GM19043 (cell line): ENCODE measurements around the gene MFAP2.

ENCODE experiments used
- ATAC-seq: cut with Tn5 transposase; IDR thresholded peaks from one replicate; pipeline ENCODE4 v1.9.1; 2021; ENCODE audit warnings: low read depth; ENCODE audit not compliant: unreplicated experiment

Gene MFAP2

GRCh38 chr1:17008208-17008855, 27.9 kb upstream of the MFAP2 start:
- ATAC-seq = no peak

DNA sequence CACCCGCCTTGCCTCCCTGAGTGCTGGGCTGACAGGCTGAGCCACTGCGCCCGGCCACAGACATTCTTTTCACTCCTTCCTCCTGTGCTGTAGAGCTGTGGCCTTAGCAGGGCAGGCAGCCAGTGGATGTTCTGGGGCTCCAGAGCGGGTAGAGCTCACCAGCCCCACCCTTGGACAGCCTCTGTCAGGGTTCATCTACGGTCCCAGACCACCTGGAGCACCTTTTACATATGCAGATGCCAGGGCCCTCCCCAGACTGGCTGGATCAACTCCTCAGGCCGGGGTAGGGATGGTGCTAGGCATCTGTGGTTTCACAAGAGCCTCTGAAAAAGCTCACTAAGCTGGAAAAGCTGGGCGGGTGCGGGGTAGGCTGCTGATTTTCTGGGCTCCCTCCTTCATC, 26.7 kb upstream of the MFAP2 start:
- ATAC-seq = no peak

- no peak for ATAC-seq
Measured at GRCh38 chr1:17005365-17005740, 24.9 kb upstream of the MFAP2 start.

GRCh38 chr1:17004466-17005364, 24.3 kb upstream of the MFAP2 start:
- ATAC-seq = no peak

GRCh38 chr1:17002524-17002902, 22.1 kb upstream of the MFAP2 start:
- no peak for ATAC-seq

GRCh38 chr1:17001760-17002523, 21.5 kb upstream of the MFAP2 start:
- no peak for ATAC-seq

DNA sequence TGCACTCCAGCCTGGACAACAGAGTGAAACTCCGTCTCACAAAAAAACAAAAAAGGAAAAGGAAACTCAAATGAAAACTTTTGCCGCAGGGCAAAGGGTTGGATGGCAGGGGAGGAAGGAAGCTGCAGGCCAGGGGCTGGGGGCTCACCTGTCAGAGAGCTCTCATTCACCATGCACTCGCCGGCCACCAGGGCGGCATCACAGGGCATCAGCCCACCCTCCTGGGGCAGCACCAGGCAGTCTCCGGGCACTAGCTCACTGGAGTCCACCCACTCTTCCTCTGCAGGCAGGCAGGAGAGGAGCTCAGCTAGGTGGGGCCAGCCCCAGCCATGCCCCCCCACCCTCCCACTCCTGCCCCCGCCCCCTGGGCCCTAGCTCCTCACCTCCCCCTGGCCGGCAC, 19.4 kb upstream of the MFAP2 start:
- no peak for ATAC-seq

DNA sequence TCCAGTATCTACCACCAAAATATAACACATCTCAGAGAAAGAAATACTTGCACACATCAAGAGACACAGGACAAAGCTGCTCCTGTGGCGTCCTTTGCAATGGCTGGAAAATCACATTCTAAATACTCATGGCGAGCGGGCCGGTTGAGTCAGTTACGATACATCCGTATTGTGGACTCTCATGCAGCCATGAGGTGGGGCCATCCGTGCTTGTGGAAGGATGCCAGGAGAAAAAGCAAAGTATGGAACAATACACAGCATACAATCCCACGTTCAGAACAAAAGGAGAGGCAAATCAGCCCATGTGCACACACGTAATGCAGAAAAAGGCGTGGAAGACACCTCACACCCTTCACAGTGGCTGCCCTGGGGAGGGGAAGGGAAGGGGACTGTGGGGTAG, 18.2 kb upstream of the MFAP2 start:
- ATAC-seq = no peak

DNA sequence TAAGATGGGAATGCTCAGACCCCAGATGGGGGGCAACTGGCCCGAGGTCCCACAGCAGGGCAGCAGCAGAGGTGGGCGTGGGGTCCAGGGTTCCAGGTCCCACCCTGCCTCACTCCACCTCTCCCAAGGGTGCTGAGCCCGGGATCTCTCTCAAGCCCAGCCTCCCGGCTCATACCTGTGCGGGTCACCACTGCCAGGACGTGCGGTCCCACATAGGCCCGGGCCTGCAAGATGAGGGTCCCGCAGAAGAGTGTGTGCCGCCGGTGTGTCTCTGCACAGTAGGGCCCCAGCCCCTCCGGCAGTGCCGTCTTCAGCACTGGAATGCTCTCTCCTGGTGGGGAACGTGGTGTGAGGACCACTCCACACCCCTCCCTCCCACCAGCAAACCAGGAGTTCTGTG, 16.4 kb upstream of the MFAP2 start:
- no peak for ATAC-seq

DNA sequence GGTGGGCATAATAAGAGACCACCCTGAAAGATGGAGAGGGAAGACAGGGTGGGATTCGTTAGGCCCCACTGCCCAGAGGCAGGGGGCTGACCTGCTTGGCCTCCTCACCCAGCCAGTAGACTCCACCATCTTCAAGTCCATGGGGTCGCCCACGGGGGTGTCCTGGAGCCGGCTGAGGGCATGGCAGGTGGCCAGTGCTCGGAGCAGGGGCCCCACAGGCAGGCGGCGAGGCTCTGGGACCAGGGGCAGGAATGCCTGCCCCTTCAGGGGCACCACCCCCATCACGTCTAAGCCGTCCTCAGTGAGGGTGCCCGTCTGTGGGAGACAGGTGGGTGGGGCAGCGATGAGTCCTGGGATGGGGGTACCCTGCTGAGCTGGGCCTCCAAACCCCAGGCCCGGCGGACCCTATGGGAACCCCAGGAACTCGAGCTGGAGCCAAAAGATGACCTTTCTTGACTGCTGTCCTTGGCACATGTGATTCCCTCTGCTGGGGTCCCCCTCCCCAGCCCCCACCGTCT, 13.2 kb upstream of the MFAP2 start:
- no peak for ATAC-seq

DNA sequence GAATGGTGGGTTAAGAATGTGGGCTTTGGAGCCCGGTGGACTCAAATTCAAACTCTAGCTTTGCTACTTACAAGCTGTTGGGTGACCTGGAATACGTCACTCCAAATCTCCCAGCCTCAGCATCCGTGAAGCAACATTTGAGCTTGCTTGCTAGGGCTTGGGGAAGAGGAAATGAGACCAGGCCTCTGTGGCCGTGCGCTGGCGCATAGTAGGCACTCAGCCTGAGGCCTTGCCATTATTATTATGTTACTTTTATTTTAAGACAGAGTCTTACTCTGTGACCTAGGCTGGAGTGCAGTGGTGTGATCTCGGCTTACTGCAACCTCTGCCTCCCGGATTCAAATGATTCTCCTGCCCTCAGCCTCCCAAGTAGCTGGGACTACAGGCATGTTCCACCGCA, 12.3 kb upstream of the MFAP2 start:
- no peak for ATAC-seq

DNA sequence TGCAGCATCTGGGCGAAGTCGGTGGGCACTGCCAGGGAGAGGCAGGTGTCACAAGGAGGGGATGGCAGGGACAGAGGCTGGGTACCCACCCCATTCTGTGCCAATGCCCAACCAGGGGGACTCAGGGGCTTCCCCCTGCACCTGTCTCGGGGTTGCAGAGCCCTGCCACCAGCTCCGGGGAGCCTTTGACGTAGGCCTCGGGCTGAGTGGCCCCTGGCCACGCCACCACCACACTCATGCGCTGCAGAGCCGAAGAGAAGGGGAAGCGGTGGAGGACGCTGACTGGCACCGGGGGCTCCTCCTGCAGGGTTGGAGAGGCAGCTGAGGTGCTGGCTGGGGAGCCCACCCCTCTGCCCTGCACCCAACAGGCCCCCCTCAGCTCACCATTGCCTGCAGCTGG, 11.7 kb upstream of the MFAP2 start:
- no peak for ATAC-seq

DNA sequence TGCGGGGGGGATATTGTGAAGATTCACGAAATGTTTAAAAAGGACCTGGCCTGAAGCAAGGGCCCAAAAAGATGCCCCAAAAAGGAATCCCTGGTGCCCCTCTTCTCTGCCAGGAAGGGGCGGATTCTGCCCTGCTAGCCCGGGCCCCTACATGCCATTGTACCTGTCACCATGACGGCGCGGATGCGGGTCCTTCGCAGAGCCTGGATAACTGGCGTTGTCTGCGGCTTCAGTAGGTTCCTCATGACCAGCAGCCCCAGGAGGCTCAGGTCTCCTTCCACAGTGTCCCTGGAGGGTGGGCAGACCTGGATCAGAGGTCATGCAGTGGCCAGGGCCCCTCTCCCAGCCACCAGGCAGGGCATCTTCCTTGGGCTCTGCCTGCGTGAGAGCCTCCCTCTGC, 11.2 kb upstream of the MFAP2 start:
- ATAC-seq = no peak

GRCh38 chr1:16989676-16990391, 9.4 kb upstream of the MFAP2 start:
- no peak for ATAC-seq

- ATAC-seq = no peak
Measured at GRCh38 chr1:16988210-16988609, 7.8 kb upstream of the MFAP2 start.

DNA sequence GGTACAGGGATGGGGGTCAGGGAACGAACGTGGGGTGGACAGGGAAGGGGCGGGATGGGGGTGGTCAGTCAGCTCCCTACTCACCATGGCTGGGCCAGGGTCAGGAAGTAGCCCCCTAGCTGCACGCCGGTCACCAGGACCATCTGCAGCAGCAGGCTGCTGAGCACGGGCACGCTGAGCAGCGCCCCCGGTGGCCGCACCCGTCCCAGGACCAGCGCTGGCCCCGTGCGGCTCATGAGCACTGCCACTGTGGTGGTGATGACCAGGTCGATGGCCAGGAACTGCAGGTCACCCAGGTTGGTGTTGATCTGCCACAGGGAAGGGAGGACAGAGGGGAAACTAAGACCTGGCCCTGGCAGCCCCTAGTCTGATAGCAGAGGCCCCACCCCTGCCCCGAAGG, 6.5 kb upstream of the MFAP2 start:
- ATAC-seq = no peak

- ATAC-seq = no peak
Measured at GRCh38 chr1:16986560-16986959, 6.1 kb upstream of the MFAP2 start.

GRCh38 chr1:16986113-16986512, 5.7 kb upstream of the MFAP2 start:
- no peak for ATAC-seq

- no peak for ATAC-seq
Measured at GRCh38 chr1:16984717-16985116, 4.3 kb upstream of the MFAP2 start.

- no peak for ATAC-seq
Measured at GRCh38 chr1:16983649-16984048, 3.2 kb upstream of the MFAP2 start.

DNA sequence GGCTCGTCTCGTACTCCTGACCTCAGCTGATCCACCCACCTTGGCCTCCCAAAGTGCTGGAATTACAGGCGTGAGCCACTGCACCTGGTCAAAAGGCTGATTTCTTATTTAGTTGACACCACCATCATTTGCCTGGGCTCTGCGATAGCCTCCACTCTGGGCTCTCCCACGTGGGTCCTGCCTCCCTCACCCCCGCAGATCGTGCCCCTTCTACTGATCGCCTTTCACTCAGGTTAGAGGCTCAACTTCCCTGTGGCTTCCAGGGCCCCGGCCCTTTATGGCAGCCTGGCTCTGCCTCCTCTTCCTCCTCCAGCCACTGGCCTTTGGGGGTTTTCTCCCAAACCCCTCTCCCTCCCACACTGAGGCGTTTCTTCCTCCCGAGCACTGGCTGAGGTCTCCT, 2.5 kb upstream of the MFAP2 start:
- ATAC-seq = no peak
